Measurements from ENCODE around the gene EIF2AK2. TPM values are rescaled to one million over a fixed set of nuclear protein-coding genes. Genes with fewer than 3 reads are reported as not detected.

The EIF2AK2 gene
- total RNA-seq, 2 donors from 2014 or later = 25.4 to 45.1 TPM

DNA sequence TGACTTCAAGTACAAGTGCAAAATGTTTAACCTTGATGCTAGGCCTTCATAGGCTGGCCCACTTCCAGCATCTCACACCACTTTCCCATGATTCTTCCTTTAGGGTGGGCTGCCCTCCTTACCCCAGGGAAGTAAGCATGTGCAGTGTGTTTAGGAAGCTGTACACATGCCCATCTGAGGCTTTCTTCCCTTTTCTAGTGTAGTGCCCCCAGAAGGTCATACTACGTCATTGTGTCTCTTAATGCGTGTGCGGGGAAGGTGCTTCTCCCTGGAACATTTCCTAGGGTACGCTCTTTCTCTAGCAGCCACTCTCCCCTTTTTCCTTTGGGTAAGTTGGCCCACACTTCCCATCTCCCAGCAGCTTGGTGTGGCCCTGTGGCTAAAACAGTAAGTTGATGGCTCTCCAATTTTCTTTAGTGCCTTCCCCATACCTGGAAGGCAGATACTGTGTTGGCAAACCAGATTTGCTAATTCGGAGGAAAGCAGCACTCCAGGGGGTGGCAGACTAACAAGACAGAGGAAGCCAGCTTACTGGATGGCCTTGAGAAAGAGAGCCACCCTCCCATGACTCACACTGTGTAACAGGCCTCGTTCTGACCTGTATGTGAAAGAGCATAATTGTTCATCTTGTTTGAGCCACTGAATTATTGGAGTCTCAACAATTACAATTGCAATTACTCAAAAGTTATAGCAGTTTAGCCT is 32.8 kb upstream of the EIF2AK2 start:
- Mint-ChIP-seq H3K4me1 (no peaks in the 10 kb centered on the region), H3K4me3 (no peak overlapping the region), H3K27ac (no peak overlapping the region), H3K36me3 (ENCODE audit: low read depth) (no peaks in the 10 kb centered on the region), H3K27me3 (peaks cover 11% of the 10 kb centered on the region), H3K9me3 (no peaks in the 10 kb centered on the region)
- ATAC-seq (replicated peaks) = peak; percentile 66

DNA sequence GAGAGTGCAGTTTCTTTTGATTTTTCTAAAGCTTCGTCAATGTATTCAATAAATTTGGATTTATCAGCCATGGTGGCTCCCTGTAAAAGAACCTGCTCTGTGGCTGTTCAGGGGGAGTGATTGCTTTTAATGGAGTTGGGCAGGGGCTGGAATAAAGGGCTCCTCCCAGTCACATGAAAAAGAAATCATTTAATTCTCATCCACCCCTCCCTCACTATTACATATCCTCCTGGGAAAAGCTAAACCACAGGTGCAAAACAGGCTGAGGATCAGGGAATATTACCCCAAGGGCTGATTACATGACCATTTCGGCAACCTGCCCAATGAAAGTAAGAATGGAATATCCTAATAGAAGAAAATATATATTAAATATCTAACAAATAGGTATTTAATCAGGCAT is 31.8 kb upstream of the EIF2AK2 start, which contains the start of gene SULT6B1:
Gene SULT6B1 (minus strand): TSS at position 101 of the 400 bp plus-strand sequence. CDS start 30 bp downstream, at position 71.
- H3K4me1 Mint-ChIP-seq = no peaks in the 10 kb centered on the region
- no peaks in the 10 kb centered on the region for H3K9me3 Mint-ChIP-seq
- peaks cover 11% of the 10 kb centered on the region for H3K27me3 Mint-ChIP-seq
- no peaks in the 10 kb centered on the region for H3K36me3 Mint-ChIP-seq (ENCODE audit: low read depth)
- no peak for ATAC-seq (replicated peaks)
- H3K4me3 Mint-ChIP-seq = no peak within 1 kb of the TSS
- no peak within 1 kb of the TSS for H3K27ac Mint-ChIP-seq

DNA sequence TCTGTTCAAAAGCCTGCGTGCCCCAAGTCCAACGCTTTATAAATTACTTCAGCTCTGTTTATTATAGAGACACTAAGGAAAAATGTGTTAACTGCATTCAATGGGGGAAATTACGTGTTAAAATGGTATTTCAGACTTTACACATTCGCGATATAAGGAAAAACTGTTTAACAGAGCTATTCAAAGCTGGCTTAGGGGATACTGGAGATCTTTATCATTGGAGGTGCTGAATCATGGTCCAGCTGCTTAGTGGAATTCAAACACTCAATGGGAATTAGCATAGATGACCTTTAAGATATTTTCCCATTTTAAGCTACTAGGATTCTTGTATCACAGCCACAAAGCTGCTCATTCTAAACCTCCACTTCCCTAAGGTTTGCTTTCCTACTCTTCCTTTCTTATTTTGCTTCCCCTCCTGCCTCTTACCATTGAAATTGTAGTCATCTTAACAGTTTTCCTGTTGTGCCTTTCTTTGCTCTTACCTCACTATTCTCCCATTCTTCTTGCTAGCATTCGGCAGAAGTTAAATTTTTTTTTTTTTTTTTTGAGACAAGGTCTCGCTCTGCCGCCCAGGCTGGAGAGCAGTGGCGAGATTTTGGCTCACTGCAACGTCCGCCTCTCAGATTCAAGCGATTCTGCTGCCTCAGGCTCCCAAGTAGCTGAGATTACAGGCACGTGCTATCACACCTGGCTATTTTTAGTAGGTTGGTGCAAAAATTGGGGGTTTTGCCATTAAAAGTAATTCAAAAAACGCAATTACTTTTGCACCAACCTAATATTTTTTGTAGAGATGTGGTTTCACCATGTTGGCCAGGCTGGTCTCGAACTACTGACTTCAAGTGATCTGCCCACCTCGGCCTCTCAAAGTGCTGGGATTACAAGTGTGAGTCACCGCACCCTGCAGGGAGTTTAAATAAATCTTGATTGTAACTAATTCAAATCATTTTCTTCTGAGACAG is 25.2 kb upstream of the EIF2AK2 start:
- Mint-ChIP-seq H3K4me3 (no peak overlapping the region), H3K27me3 (peaks cover 11% of the 10 kb centered on the region), H3K27ac (no peak overlapping the region), H3K9me3 (no peaks in the 10 kb centered on the region), H3K36me3 (ENCODE audit: low read depth) (no peaks in the 10 kb centered on the region), H3K4me1 (no peaks in the 10 kb centered on the region)
- no peak for ATAC-seq (replicated peaks)

DNA sequence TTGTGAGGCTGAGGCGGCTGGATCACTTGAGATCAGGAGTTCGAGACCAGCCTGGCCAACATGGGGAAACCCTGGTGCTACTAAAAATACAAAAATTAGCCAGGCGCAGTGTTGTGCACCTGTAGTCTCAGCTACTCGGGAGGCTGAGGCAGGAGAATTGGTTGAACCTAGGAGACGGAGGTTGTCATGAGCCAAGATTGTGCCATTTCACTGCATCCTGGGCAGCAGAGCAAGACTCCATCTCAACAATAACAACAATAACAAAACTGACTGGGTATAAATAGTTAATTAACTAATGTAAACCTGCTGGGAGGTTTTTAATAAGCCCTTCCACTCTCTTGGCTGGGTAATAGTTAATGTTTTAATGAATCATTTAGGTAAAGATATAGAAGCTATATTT is 23.9 kb upstream of the EIF2AK2 start:
- no peaks in the 10 kb centered on the region for H3K9me3 Mint-ChIP-seq
- H3K4me1 Mint-ChIP-seq = no peaks in the 10 kb centered on the region
- no peak overlapping the region for H3K4me3 Mint-ChIP-seq
- H3K27ac Mint-ChIP-seq = no peak overlapping the region
- ATAC-seq (replicated peaks) = no peak
- H3K36me3 Mint-ChIP-seq (ENCODE audit: low read depth) = no peaks in the 10 kb centered on the region
- peaks cover 4% of the 10 kb centered on the region for H3K27me3 Mint-ChIP-seq

DNA sequence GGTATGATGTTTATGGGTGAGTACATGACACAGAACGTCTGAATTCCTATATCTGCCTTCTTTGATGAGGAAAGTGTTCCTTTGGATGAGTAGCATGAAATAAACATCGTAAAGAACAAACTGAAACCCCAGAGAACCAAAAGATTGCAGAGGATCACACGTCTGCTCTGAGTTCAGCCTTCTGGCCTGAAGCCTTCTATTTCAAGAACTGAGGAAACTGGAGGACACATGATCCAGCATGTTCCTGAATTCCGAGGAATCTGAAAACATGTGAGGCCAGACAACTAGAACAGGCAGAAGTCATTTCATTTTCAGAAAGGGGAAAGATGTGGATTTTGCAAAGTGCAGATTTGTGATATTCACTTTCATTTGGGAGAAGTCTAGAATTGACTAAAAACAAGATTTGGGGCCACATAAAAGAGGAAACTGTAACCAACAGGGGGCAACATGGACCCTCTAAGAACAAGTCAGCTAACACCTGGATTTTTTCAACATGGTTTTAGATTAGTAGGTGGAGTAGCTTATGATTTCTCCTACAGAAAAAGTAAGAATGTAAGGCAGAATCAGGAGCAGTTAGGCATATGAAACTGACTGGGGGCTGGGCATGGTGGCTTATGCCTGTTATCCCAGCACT is 23.3 kb upstream of the EIF2AK2 start:
- no peak for ATAC-seq (replicated peaks)
- Mint-ChIP-seq H3K27me3 (peaks cover 4% of the 10 kb centered on the region), H3K27ac (no peak overlapping the region), H3K36me3 (ENCODE audit: low read depth) (no peaks in the 10 kb centered on the region), H3K4me3 (no peak overlapping the region), H3K9me3 (no peaks in the 10 kb centered on the region), H3K4me1 (no peaks in the 10 kb centered on the region)

DNA sequence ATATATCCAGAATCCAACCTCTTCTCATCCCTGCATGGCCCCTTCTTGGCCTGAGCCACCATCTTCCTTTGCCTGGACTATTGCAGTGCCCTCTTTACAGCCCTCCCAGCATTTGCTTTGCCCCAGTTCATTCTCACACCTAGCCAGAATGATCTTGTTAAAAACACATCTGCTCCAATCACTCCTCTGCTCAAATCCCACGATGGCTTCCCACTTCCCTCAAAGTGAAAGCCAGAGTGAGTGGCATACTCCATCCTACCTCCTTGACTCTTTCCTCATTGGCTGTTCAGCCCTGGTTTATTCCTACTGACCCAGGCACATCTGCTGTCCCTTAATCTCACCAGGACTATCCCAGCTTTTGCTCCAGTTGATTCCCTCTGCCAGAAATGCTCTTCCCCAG is 17.0 kb upstream of the EIF2AK2 start:
- Mint-ChIP-seq H3K9me3 (no peaks in the 10 kb centered on the region), H3K4me1 (no peaks in the 10 kb centered on the region), H3K27ac (no peak overlapping the region), H3K36me3 (ENCODE audit: low read depth) (no peaks in the 10 kb centered on the region), H3K4me3 (no peak overlapping the region), H3K27me3 (no peaks in the 10 kb centered on the region)
- ATAC-seq (replicated peaks) = no peak

DNA sequence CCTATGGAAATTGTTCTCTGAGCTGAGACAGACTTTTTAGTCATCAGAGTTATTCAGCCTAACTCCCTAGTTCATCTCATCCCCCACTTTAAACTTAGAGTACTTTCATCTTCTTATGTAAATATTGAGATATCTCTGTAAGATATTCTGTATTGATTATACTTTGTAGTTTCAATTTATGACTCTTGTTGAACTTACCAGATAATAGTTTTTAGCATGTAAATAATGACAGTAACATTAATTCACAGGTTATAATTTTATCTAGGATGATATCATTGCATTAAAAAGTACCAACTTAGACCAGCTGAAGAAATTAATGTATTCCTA is 14.8 kb upstream of the EIF2AK2 start:
- H3K4me1 Mint-ChIP-seq = no peaks in the 10 kb centered on the region
- H3K4me3 Mint-ChIP-seq = no peak overlapping the region
- no peaks in the 10 kb centered on the region for H3K27me3 Mint-ChIP-seq
- no peak for ATAC-seq (replicated peaks)
- H3K9me3 Mint-ChIP-seq = no peaks in the 10 kb centered on the region
- H3K27ac Mint-ChIP-seq = no peak overlapping the region
- no peaks in the 10 kb centered on the region for H3K36me3 Mint-ChIP-seq (ENCODE audit: low read depth)

DNA sequence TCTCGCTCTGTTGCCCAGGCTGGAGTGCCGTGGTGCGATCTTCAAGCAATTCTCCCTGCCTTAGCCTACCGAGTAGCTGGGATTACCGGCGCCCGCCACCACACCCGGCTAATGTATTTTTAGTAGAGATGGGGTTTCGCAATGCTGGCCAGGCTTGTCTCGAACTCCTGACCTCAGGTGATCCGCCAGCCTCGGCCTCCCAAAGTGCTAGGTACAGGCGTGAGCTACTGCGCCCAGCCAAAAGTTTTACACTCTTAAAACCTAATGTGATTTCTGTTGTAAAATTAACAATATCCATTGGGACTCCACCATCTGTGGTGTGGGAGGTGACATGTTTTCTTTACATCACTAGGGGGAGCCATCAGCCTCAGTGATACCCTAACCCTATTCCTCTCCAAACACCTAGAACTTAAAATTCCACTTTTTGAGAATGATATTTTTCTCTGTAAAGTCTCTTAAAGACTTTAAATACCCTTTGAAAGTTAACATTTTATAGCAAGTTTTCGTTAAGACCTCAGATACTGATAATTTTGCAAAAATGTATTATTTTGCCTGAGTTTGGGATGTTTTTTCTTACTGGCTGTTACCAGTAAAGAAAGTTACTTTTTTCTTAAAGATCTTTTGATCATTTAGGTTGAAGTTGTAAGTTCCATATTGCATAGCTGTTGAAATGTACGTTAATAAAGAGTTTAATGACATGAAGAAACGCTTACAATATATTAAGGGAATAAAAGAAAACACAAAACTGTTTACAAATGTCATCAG is 11.6 kb upstream of the EIF2AK2 start:
- no peak overlapping the region for H3K27ac Mint-ChIP-seq
- no peaks in the 10 kb centered on the region for H3K4me1 Mint-ChIP-seq
- ATAC-seq (replicated peaks) = peak; percentile 76
- no peaks in the 10 kb centered on the region for H3K36me3 Mint-ChIP-seq (ENCODE audit: low read depth)
- H3K9me3 Mint-ChIP-seq = peaks cover 5% of the 10 kb centered on the region
- no peak overlapping the region for H3K4me3 Mint-ChIP-seq
- no peaks in the 10 kb centered on the region for H3K27me3 Mint-ChIP-seq

DNA sequence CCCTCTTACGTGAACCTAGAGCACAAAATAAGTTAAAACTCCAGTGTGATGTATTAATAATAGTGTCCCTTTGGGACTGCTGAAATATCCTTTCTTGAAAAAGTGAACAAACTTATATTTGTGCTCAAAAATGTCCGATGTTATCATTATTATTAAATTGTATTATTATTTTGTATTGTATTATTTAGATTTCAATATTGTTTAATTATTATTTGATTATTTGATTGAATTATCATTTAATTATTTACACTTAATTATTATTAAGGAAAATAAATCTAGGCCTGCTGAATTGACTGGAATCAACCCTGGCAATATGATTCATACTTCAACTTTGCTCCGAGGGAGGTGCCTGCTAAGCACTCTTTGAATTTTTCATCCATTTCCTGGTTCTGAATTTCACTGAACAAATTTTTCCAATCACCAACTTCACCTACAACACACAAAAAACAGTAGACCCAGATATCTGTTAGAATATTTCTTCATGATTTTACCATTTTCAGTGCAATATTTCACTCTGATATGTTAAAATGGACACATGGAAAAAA is 10.9 kb upstream of the EIF2AK2 start:
- Mint-ChIP-seq H3K36me3 (ENCODE audit: low read depth) (no peaks in the 10 kb centered on the region), H3K4me1 (no peaks in the 10 kb centered on the region), H3K9me3 (peaks cover 5% of the 10 kb centered on the region), H3K27ac (no peak overlapping the region), H3K4me3 (no peak overlapping the region), H3K27me3 (no peaks in the 10 kb centered on the region)
- ATAC-seq (replicated peaks) = no peak

DNA sequence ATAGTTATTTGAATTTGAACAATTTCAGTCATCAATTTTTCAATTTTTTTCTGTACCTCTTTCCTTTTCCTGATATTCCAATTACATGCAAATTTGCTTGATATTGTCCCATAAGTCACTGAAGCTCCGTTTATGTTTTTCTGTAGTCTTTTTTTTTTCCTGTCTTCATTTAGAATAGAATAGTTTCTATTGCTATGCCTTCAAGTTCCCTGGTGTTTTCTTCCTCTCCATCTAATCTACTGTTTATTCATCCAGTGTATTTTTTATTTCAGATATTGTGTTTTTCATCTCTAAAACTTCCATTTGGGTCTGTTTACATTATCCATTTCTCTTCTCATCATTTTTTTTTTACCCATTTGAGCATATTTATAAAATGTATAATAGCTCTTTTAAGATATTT is 8.0 kb upstream of the EIF2AK2 start:
- no peak overlapping the region for H3K4me3 Mint-ChIP-seq
- no peak for ATAC-seq (replicated peaks)
- no peaks in the 10 kb centered on the region for H3K36me3 Mint-ChIP-seq (ENCODE audit: low read depth)
- H3K9me3 Mint-ChIP-seq = peaks cover 5% of the 10 kb centered on the region
- no peaks in the 10 kb centered on the region for H3K4me1 Mint-ChIP-seq
- no peak overlapping the region for H3K27ac Mint-ChIP-seq
- H3K27me3 Mint-ChIP-seq = no peaks in the 10 kb centered on the region

DNA sequence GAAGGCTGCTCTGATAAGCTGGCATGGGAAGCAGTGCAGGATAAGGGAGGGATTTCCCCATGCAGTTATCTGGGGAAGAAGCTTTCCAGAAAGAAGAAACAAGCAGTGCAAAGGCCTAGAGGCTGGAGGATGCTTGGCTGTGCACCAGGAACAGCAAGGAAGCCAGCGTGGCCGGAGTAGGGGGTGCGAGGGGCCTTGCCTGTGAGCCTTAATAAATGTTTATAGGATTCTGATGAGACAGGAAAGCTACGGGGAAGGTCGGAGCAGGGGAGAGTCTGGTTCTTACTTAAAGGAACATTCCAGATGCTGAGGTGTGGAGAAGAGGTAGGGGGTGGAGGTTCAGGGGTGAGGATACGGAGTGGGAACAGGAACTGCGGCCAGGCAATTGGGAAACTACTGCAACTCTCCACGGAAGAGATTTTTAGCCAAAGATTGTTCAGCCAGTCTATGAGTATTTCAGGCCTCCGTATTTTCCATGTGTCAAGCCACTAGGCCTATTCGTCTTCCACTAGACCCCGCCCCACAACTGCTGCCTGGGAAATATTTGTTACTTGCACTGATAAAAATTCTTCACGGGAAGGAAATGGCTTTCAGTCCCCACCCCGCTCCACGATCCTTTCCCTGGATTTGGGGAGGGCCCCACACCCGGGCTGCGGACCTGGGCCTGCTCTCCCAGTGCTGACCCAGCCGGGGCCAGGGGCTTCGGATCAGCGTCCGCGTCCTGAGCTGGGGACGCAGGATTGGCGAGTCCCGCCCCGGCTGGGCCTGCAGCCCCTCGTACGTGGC is 516 bp downstream of the EIF2AK2 start:
- Mint-ChIP-seq H3K27me3 (no peaks in the 10 kb centered on the region), H3K4me3 (peak overlapping the region; percentile 89), H3K4me1 (peaks cover 38% of the 10 kb centered on the region), H3K36me3 (ENCODE audit: low read depth) (peaks cover 13% of the 10 kb centered on the region), H3K9me3 (peaks cover 8% of the 10 kb centered on the region), H3K27ac (peak overlapping the region; percentile 96)
- peak; percentile 36 for ATAC-seq (replicated peaks)

DNA sequence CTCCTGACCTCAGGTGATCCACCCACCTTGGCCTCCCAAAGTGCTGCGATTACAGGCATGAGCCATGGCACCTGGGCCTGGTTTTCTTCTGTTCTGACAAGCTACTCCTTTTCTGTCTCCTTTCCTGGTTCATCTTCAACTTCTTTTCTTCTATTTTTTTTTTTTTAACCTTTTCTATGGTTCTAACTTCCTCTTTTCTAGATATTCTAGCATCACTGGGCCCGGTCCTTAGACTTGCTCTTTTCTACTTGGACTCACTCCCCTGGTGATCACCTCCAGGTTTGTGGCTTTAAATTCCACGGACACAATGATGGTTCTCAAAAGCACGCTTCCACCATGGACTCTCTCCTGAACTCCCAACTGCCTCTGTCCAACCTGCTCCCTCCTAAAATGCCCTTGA is 2.0 kb downstream of the EIF2AK2 start:
- ATAC-seq (replicated peaks) = no peak
- no peaks in the 10 kb centered on the region for H3K27me3 Mint-ChIP-seq
- H3K36me3 Mint-ChIP-seq (ENCODE audit: low read depth) = peaks cover 15% of the 10 kb centered on the region
- peaks cover 8% of the 10 kb centered on the region for H3K9me3 Mint-ChIP-seq
- H3K4me1 Mint-ChIP-seq = peaks cover 46% of the 10 kb centered on the region
- peak overlapping the region; percentile 96 for H3K27ac Mint-ChIP-seq
- peak overlapping the region; percentile 89 for H3K4me3 Mint-ChIP-seq

DNA sequence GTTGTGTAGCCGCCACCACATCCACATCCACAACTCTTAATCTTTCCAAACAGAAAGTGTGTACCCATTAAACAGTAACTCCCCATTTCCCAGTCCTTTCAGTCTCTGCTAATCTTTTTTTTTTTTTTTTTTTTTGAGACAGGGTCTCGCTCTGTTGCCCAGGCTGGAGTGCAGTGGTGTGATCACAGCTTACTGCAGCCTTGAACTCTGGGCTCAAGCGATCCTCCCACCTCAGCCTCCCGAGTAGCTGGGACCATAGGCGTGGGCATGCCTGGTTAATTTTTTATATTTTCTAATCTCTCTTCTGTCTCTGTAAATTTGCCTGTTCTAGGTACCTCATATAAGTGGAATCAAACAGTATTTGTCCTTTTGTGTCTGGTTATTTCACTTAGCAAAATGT is 3.6 kb downstream of the EIF2AK2 start:
- H3K27me3 Mint-ChIP-seq = no peaks in the 10 kb centered on the region
- H3K9me3 Mint-ChIP-seq = peaks cover 8% of the 10 kb centered on the region
- ATAC-seq (replicated peaks) = no peak
- peak overlapping the region; percentile 61 for H3K27ac Mint-ChIP-seq
- H3K4me1 Mint-ChIP-seq = peaks cover 57% of the 10 kb centered on the region
- H3K36me3 Mint-ChIP-seq (ENCODE audit: low read depth) = peaks cover 28% of the 10 kb centered on the region
- peak overlapping the region; percentile 20 for H3K4me3 Mint-ChIP-seq

All from activated T-helper 17 cell treated with anti-CD3 and anti-CD28 coated beads, Interleukin-2, amount 50 U/mL, for 72 hours (primary cell).